GM12875 (cell line): ENCODE data around the gene KRTAP13-3.

Experiments
- H3K4me3 ChIP-seq: one replicate; pipeline ENCODE4 v1.5.1; 2011; ENCODE audit warnings: low read depth, low read length, control low read depth
- TF ChIP-seq, protein P1 (sequence below): IDR thresholded peaks from 2 replicates; pipeline ENCODE4 v1.5.1; 2011; ENCODE audit warnings: low read depth, mild to moderate bottlenecking, control low read depth, inconsistent platforms, low read length, moderate library complexity, borderline replicate concordance; ENCODE audit not compliant: insufficient read depth

Gene KRTAP13-3

DNA sequence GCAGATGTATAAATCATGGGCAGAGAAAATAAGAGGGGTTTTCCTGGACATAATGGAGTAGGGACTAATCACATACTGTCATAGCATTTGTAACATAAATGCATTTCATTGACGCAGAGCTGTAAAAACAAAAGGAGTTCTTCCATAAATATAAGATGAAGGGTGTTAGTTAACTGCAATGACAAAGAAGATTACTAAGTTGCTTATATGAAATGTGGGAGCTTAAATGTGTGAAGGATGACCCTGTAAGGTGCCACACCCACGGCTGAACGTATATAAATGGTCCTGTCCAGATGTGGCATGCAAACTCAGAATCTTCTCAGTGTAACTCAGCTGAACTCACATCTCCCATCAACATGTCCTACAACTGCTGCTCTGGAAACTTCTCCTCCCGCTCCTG lies 30.0 kb downstream of the KRTAP13-3 start, which contains the start of gene KRTAP13-1:
Gene KRTAP13-1, plus strand, starts transcription at position 301 of the 400 bp plus-strand sequence. Its CDS starts 56 bp downstream, at position 357.
- no peak within 1 kb of the TSS for H3K4me3 ChIP-seq
- TF ChIP-seq, protein P1, sequence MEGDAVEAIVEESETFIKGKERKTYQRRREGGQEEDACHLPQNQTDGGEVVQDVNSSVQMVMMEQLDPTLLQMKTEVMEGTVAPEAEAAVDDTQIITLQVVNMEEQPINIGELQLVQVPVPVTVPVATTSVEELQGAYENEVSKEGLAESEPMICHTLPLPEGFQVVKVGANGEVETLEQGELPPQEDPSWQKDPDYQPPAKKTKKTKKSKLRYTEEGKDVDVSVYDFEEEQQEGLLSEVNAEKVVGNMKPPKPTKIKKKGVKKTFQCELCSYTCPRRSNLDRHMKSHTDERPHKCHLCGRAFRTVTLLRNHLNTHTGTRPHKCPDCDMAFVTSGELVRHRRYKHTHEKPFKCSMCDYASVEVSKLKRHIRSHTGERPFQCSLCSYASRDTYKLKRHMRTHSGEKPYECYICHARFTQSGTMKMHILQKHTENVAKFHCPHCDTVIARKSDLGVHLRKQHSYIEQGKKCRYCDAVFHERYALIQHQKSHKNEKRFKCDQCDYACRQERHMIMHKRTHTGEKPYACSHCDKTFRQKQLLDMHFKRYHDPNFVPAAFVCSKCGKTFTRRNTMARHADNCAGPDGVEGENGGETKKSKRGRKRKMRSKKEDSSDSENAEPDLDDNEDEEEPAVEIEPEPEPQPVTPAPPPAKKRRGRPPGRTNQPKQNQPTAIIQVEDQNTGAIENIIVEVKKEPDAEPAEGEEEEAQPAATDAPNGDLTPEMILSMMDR, result no peak

DNA sequence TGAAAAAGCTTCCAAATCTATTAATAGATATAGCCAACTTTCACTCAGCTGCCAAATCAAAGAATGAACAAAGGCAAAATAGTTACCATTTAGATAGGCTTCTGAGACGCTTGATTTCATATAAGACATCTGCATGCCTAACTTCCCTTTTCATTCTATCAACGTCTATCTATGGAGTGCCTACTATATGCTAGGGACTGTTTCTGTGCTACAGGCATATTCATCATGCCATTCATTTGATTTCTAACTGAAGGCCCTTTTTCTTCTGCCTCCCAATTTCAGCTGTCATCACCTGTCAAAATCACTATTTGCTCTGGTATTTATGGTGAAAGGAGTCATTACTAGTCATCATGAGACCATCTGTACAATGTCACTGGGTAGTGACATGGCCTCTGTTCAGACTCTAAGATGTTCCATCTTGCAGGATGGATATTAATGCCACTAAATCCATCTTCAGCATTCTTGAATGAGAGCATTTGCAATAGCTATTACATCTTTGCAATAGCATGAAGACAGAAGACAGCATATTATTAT lies 34.2 kb downstream of the KRTAP13-3 start:
- TF ChIP-seq, protein P1, result no peak
- no peak overlapping the region for H3K4me3 ChIP-seq

DNA sequence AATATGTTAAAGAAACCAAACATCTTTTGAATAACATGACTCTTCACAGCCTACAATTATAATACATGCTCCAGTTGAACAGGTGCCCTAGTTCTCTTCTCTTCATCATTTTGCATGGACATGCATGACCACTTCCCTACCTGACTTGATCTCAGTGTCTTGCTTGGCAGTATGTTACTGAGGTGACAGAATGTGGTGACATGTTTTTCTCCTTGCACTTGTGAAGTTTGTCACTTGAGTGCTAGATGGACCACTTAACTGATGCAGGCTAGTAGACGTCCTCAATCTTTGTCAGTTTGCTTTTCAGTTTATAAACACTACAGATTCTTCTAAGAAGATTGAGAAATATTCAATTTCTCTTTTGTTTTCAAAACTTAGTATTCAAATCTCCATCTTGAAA lies 43.5 kb downstream of the KRTAP13-3 start:
- TF ChIP-seq, protein P1, result no peak
- H3K4me3 ChIP-seq, result no peak overlapping the region
